Non-pigmented ciliary epithelial cell (primary cell): Measurements from ENCODE around the gene TRIM67.

Experiments used
- DNase-seq: peaks from one replicate; pipeline ENCODE4 v3.0.0-alpha.2; 2010; ENCODE audit warnings: low read depth

The TRIM67 gene

DNA sequence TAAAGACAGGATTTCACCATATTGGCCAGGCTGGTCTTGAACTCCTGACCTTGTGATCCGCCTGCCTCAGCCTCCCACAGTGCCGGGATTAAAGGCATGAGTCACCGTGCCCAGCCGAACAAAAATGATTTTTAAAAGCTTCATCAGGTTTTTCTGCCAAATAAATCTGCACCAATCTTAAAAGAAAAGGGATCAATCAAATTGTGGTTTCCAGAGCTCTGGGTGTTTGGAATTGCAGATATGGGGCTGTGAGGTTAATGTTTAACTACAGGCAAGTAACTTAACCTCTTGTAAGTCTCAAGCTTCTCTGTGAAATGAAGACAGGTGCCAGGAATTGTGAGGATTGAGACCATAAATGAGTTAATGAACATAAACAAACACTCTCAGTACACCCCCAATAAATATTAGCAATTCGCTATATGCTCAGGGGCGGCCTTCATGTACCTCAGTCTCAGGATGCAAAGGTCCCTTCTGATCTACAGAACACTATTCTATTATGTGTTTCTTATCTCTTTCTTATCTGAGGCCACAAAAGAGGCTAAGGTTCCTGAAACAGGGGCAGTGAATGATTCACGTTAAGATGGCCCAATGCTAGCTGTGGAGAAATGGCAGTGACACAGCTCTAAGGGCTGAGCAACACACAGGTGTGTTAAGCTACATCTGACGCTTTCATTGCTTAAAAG is 72.0 kb downstream of the TRIM67 start:
- no peak for DNase-seq

DNA sequence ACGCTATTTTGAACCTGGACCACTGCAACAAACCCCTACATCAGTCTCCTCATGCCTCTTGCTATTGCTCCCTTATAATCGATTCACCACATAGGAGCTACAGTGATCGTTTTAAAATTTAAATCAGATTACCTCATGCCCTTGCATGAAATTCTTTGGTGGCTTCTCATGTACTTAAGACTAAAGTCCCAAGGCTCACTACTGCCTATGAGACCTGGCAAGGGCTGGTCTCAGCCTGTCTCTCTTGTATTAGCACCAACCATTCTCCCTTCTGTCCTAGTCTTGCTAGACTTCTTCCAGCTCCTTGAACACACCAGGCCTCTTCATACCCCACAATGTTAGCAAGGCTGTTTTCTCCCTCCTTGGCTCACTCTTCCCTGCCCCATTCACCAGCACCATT is 72.6 kb downstream of the TRIM67 start:
- no peak for DNase-seq

DNA sequence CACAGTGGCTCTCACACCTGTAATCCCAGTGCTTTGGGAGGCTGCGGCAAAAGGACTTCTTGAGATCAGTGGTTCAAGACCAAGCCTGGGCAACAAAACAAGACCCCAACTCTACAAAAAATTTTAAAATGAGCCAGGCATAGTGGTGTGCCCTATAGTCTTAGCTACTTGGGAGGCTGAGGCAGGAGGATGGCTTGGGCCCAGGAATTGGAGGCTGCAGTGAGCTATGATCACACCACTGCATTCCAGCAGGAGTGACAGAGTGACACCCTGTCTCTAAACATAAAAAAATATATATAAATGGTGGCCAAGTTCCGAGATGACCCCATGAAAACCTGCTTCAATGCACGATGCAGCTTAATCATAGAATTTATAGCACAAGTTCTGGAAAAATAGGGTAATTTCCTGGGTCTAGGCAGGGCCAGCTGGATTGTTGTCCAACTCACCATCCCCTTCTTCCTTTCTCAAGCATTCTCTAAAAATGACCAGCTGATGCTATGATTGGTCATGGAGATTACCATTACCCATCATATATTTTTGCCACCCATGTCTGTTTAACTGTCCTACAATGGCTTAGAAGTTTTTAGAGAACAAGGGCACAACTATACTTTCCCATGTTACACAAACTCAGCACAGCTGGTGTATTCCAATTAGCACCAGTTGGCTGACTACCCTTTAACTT is 73.8 kb downstream of the TRIM67 start:
- DNase-seq = no peak

DNA sequence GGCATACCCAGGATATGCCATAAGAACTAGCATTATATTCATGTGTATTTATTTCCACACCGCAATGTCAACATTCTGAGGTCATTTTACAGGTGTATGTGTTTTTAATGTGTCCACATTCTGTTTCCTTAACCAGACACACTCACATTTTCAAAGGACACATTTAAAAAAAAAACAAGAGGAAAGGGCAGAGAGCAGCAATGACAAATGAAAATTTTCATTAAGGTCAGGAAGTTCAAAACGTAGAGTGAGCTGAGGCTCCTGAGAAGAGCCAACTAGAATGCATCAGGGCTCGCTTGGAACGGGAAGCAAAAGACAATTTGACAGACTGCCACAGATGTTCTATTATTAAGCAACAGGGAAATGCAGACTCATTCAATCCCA is 74.3 kb downstream of the TRIM67 start:
- DNase-seq = no peak

GRCh38 chr1:231236938-231237337 is 75.1 kb downstream of the TRIM67 start:
- DNase-seq = no peak

DNA sequence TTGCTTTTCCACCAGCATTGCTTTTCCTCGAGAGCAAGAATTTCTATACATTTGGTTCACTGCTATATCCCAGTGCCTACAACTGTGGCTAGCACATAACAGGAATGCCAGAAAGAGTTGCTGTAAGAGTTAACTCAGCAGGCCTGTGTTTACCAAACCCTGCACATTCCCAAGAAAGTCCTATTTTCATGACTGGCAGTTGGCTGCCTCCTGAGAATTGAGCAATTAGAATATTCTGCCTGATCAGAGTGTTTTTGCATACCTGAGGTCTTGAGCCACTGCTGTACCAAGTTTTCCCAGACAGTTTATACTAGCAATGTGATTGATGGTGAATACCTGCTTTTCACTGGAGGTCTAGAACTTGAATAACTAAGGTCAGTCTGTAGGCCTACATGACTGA is 76.4 kb downstream of the TRIM67 start:
- DNase-seq = no peak

DNA sequence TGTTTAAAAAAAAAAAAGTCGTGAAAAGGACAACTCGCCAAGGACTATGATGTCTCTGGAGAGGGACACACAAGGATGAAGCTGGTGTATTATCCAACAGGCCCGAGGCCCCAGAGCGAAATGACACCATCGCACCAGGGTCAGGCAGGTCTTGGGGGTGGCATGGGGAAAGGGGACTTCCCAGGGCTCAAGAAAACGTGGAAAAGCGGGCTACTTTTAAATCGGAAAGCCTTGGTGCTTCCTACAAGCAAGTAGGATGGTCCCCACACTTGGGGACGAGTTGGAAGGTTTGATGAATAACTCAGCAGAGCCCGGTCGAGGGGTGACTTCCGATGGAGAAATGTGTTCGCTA is 78.6 kb downstream of the TRIM67 start:
- no peak for DNase-seq

- peak; percentile 30 for DNase-seq
Observed at GRCh38 chr1:231240883-231241735, 79.3 kb downstream of the TRIM67 start, which contains the start of gene GNPAT. TSS of gene GNPAT (plus strand) at chr1:231241212. CDS start at chr1:231241379, 167 bp downstream.

DNA sequence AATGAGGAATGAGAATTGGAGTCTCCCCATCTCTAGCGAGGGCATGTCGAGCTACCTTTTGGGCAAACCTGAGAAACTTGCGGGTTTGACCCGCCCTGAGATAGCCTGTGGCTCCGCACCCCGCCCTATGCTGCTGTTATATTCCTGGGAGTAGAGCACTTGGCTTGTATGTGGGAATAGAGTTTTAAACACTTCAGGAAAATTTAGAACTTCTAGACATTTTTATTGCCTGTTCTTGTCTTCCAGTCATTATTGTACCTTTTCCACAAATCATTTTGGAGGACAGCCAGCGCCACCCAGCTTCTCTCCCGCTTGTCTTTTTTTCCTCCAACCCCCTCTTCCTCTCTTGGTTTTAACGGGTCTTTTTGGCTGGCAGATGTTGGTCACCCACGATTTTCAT is 79.9 kb downstream of the TRIM67 start:
- no peak for DNase-seq

DNA sequence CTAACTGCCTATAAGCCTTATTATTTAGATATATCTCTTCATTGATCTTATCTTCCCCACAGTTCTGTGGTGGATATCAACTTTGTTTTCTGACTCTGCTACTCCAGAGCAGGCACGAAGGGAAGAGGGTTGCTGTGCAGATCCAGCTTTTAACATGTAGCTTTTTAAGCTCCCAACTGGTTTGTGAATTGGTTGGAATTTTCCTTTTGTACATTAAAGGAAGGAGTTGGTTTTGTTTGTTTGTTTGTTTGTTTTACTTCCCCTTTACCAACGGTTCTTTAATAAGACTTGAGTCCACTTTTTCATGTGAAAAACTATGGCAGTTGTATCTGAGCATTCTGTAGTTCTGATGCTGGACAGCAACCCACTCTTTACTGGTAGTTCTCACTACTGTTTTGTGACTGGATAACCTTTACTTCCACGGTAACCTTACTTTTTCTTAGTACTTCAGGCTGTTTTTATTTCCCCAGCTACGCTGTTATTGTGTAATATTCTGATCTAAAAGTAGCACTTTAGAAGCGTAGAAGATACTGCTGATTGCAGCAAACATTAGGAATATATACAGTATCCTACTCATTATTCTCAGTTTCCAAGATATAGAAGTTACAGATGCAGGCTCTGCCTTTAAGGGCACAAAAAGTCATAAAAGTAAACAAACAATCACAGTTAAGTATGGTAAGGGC is 80.8 kb downstream of the TRIM67 start:
- DNase-seq = no peak

GRCh38 chr1:231248778-231249177 is 86.9 kb downstream of the TRIM67 start:
- DNase-seq = no peak

- DNase-seq = no peak
Observed at GRCh38 chr1:231252336-231252735, 90.5 kb downstream of the TRIM67 start.

DNA sequence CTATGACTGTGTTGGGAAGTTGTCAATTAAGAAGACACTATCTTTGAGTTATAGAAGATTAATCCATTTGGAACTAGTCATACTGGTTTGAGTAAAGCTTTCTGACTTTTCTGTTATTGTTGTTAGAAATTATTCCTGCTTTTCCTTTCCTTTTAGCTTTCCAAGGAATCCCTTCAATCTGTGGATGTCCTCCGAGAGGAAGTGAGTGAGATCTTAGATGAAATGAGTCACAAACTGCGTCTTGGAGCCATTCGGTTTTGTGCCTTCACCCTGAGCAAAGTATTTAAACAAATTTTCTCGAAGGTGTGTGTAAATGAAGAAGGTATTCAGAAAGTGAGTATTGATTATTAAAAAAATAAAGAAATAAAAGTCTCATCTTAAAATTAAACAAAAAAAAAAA is 98.5 kb downstream of the TRIM67 start:
- no peak for DNase-seq

- DNase-seq = no peak
Observed at GRCh38 chr1:231264642-231265041, 102.8 kb downstream of the TRIM67 start.

DNA sequence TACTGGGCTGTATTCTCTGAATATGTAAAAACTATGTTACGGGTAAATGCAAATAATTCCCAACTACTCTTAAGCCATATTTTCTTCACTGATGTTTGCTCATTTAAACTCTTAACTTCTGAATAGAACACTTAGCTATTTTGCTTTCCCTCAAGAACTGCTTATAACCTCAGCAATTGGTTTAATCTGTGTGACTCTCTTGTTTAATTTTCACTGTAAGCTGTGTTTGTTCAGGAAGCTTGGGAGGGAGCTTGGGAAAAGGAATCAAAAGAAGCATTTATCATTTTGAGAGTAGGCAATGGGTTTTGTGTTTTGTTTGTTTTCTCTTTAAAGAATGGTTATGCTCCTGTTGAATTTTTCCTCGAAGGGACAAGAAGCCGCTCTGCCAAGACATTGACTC is 103.5 kb downstream of the TRIM67 start:
- DNase-seq = no peak

DNA sequence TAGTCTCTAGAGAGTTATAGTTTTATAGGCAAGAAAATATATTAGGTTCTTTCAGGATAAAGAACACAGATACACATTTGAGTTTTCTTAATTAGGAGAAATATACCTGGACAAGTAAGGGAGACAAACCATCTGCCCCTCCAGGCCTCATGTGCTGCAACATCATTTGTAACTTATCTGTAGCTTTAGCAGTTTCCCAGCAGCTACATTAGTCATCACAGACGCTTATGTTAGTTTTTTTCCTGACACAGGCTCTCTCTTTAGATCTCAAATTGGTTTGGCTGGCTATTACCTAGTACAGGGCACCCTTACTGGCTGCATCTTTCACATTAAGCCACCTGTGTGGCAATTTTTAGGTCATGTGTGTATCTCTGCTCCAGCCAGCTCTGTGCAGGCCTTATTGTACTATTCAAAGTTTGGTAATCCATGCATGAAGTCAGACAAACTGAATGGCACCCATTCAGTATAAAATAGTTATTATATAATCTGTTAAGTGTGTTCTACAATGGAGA is 105.0 kb downstream of the TRIM67 start:
- DNase-seq = peak; percentile 4
